HEK293 (cell line): Measurements from ENCODE around the gene DNAJB8.
A peak's percentile ranks its signal among the peaks of the same experiment; 100 is the strongest.

ENCODE experiments used
- CTCF ChIA-PET: fragments of 350-600 bp; formaldehyde crosslinking; extraction: SDS; loops from one replicate; lab custom pipeline; 2021; ENCODE audit warnings: antibody characterized with exemption; lab: Yijun Ruan, JAX
- POLR2A ChIA-PET: fragments of 300-600 bp; formaldehyde crosslinking; extraction: SDS; loops from one replicate; lab custom pipeline; 2020; ENCODE audit warnings: antibody characterized with exemption, inconsistent platforms; lab: Yijun Ruan, JAX
- H3K27ac ChIP-seq: fragments of 200-500 bp; sonication (Bioruptor generic); 2 replicates; pipeline ENCODE4 v1.5.1; 2014; ENCODE audit warnings: low read depth, low read length, control low read depth, inconsistent platforms; ENCODE audit errors: extremely low read depth
- H3K36me3 ChIP-seq, 2 experiments: fragments of 200-500 bp in 1 of 2; sonication (Bioruptor generic) in 1 of 2; 1 replicate in 1 of 2; 2 replicates in 1 of 2; pipeline ENCODE4 v1.5.1; 2014 to 2017; ENCODE audit warnings: inconsistent platforms in 2 of 2, low read length in 2 of 2; ENCODE audit not compliant: control insufficient read depth in 2 of 2, insufficient read depth in 1 of 2
- H3K4me1 ChIP-seq: fragments of 200-500 bp; sonication (Bioruptor generic); 2 replicates; pipeline ENCODE4 v1.5.1; 2014; ENCODE audit warnings: mild to moderate bottlenecking, low read length, inconsistent platforms; ENCODE audit not compliant: control insufficient read depth, insufficient read depth
- H3K4me3 ChIP-seq: 2 replicates; pipeline ENCODE4 v1.5.1; 2011; ENCODE audit warnings: low read depth, mild to moderate bottlenecking, control low read depth, low read length, moderate library complexity
- H3K9me3 ChIP-seq: fragments of 200-500 bp; sonication (Bioruptor generic); 2 replicates; pipeline ENCODE4 v1.5.1; 2014; ENCODE audit warnings: low read depth, low read length, inconsistent platforms; ENCODE audit not compliant: control insufficient read depth, insufficient read depth
- GLIS1 ChIP-seq: fragments of 450-650 bp; formaldehyde crosslinking; IDR thresholded peaks from 2 replicates; pipeline ENCODE4 v1.5.1; 2016; ENCODE audit warnings: missing biosample characterization, missing genetic modification characterization
- GLIS2 ChIP-seq: fragments of 450-650 bp; formaldehyde crosslinking; IDR thresholded peaks from 2 replicates; pipeline ENCODE4 v1.5.1; 2016; ENCODE audit warnings: missing biosample characterization, missing genetic modification characterization
- HOXA7 ChIP-seq: sonication (generic); formaldehyde crosslinking; IDR thresholded peaks from 2 replicates; pipeline ENCODE4 v1.8.1; 2022; ENCODE audit warnings: missing genetic modification reagents, borderline replicate concordance
- SP7 ChIP-seq: fragments of 450-650 bp; formaldehyde crosslinking; IDR thresholded peaks from 2 replicates; pipeline ENCODE4 v1.5.1; 2016; ENCODE audit warnings: missing biosample characterization, missing genetic modification characterization
- ZBTB20 ChIP-seq: fragments of 450-650 bp; formaldehyde crosslinking; IDR thresholded peaks from 2 replicates; pipeline ENCODE4 v1.5.1; 2016; ENCODE audit warnings: missing biosample characterization, missing genetic modification characterization
- ZBTB21 ChIP-seq: fragments of 450-650 bp; formaldehyde crosslinking; IDR thresholded peaks from 2 replicates; pipeline ENCODE4 v1.5.1; 2017; ENCODE audit warnings: missing biosample characterization, missing genetic modification characterization
- ZIC2 ChIP-seq: fragments of 450-650 bp; formaldehyde crosslinking; IDR thresholded peaks from 2 replicates; pipeline ENCODE4 v1.5.1; 2016; ENCODE audit warnings: missing biosample characterization, missing genetic modification characterization
- ZNF23 ChIP-seq: fragments of 450-650 bp; formaldehyde crosslinking; IDR thresholded peaks from 2 replicates; pipeline ENCODE4 v1.5.1; 2016; ENCODE audit warnings: missing biosample characterization, missing genetic modification characterization, borderline replicate concordance
- ZNF24 ChIP-seq: fragments of 450-650 bp; formaldehyde crosslinking; IDR thresholded peaks from 2 replicates; pipeline ENCODE4 v1.5.1; 2016; ENCODE audit warnings: missing biosample characterization, missing genetic modification characterization
- ZNF274 ChIP-seq, 2 experiments: fragments of 200-500 bp in 1 of 2; fragments of 450-650 bp in 1 of 2; sonication (Bioruptor generic) in 1 of 2; formaldehyde crosslinking in 1 of 2; IDR thresholded peaks; 2 replicates each; pipeline versions ENCODE4 v1.5.1 to v1.6.1; 2014 to 2016; ENCODE audit warnings: borderline replicate concordance in 1 of 2, inconsistent platforms in 1 of 2, low read length in 1 of 2, missing biosample characterization in 1 of 2, missing genetic modification characterization in 1 of 2
- ZNF350 ChIP-seq: fragments of 450-650 bp; formaldehyde crosslinking; IDR thresholded peaks from 2 replicates; pipeline ENCODE4 v1.5.0; 2017; ENCODE audit warnings: missing biosample characterization, mild to moderate bottlenecking, missing genetic modification characterization
- ZNF391 ChIP-seq: fragments of 450-650 bp; formaldehyde crosslinking; IDR thresholded peaks from 2 replicates; pipeline ENCODE4 v1.5.1; 2016; ENCODE audit warnings: low read depth, missing biosample characterization, missing genetic modification characterization, borderline replicate concordance
- ZNF48 ChIP-seq: fragments of 450-650 bp; formaldehyde crosslinking; IDR thresholded peaks from 2 replicates; pipeline ENCODE4 v1.5.1; 2016; ENCODE audit warnings: missing biosample characterization, missing genetic modification characterization
- ZNF521 ChIP-seq: fragments of 450-650 bp; formaldehyde crosslinking; IDR thresholded peaks from 2 replicates; pipeline ENCODE4 v1.5.1; 2017; ENCODE audit warnings: missing biosample characterization, mild to moderate bottlenecking, missing genetic modification characterization
- ZNF596 ChIP-seq: fragments of 450-650 bp; IDR thresholded peaks from 2 replicates; pipeline ENCODE4 v1.5.0; 2018; ENCODE audit warnings: missing biosample characterization, mild to moderate bottlenecking, missing genetic modification characterization, moderate library complexity
- ZXDB ChIP-seq: fragments of 450-650 bp; formaldehyde crosslinking; IDR thresholded peaks from 2 replicates; pipeline ENCODE4 v1.5.1; 2016; ENCODE audit warnings: missing biosample characterization, missing genetic modification characterization
- TF ChIP-seq, protein P1 (sequence below): fragments of 450-650 bp; formaldehyde crosslinking; IDR thresholded peaks from 2 replicates; pipeline ENCODE4 v1.5.1; 2017; ENCODE audit warnings: missing biosample characterization, missing genetic modification characterization
- TF ChIP-seq, protein P2 (sequence below): fragments of 450-650 bp; formaldehyde crosslinking; IDR thresholded peaks from 2 replicates; pipeline ENCODE4 v1.5.1; 2016; ENCODE audit warnings: missing biosample characterization, missing genetic modification characterization
- TF ChIP-seq, protein P3 (sequence below): fragments of 450-650 bp; formaldehyde crosslinking; IDR thresholded peaks from 2 replicates; pipeline ENCODE4 v1.5.1; 2016; ENCODE audit warnings: missing biosample characterization, missing genetic modification characterization
- TF ChIP-seq, protein P4 (sequence below): fragments of 450-650 bp; formaldehyde crosslinking; IDR thresholded peaks from 2 replicates; pipeline ENCODE4 v1.5.1; 2017; ENCODE audit warnings: missing biosample characterization, missing genetic modification characterization

Gene DNAJB8

DNA sequence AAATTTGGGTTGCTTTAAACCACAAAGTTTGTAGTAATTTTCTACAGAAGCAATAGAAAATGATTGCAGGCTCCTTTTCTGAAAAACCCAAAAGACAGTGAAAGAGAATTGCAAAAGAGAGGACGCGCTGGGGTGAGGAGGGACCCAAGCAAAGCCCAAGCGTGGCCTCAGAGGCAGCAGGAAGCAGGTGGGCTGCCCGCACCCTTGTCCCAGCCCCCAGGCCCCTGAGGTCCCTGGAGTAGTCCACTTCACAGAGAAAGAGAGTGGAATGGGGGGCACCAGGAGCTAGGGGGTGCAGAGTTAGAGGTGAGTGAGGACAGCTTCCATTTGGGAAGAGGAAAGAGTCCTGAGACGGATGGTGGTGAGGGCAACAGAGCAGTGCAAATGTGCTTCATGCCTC lies 11.6 kb downstream of the DNAJB8 start (continued):
- TF ChIP-seq, protein P1, sequence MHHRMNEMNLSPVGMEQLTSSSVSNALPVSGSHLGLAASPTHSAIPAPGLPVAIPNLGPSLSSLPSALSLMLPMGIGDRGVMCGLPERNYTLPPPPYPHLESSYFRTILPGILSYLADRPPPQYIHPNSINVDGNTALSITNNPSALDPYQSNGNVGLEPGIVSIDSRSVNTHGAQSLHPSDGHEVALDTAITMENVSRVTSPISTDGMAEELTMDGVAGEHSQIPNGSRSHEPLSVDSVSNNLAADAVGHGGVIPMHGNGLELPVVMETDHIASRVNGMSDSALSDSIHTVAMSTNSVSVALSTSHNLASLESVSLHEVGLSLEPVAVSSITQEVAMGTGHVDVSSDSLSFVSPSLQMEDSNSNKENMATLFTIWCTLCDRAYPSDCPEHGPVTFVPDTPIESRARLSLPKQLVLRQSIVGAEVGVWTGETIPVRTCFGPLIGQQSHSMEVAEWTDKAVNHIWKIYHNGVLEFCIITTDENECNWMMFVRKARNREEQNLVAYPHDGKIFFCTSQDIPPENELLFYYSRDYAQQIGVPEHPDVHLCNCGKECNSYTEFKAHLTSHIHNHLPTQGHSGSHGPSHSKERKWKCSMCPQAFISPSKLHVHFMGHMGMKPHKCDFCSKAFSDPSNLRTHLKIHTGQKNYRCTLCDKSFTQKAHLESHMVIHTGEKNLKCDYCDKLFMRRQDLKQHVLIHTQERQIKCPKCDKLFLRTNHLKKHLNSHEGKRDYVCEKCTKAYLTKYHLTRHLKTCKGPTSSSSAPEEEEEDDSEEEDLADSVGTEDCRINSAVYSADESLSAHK (tag by site-specific recombination), result no peak
- TF ChIP-seq ZBTB21 (tag by site-specific recombination), result no peak
- no peak for TF ChIP-seq ZNF596 (tag by site-specific recombination)

DNA sequence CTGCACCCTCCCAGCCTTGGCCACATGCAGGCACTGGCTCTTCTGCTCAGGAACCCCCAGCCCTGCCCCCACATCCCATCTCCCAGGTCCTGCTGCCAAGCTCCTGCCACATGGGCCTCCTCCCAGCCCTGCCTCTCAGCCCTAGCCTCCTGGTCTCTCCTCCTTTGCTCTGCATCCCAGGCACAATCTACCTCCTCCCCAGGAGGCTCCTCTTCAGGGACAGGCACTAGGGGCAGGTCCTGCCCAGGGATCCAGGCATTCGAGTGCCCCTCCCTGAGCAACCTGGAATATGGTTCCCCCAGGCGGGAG lies 12.4 kb downstream of the DNAJB8 start:
- Histone ChIP-seq H3K4me3 (no peak overlapping the region), H3K9me3 (no peaks in the 10 kb centered on the region), H3K27ac (no peak overlapping the region), H3K36me3 (no peaks in the 10 kb centered on the region), H3K4me1 (no peaks in the 10 kb centered on the region)
- ChIA-PET POLR2A (no interaction called here), CTCF (interaction anchor here (1.1 kb wide), 1 partner anchor 16 kb away, joined by 4 read pairs; no protein-coding TSS in a partner anchor)
- no peak for TF ChIP-seq ZNF24
- TF ChIP-seq ZIC2, result peak; percentile 16; the same call in 1 of the 2 replicates
- TF ChIP-seq GLIS1, result peak; percentile 75

DNA sequence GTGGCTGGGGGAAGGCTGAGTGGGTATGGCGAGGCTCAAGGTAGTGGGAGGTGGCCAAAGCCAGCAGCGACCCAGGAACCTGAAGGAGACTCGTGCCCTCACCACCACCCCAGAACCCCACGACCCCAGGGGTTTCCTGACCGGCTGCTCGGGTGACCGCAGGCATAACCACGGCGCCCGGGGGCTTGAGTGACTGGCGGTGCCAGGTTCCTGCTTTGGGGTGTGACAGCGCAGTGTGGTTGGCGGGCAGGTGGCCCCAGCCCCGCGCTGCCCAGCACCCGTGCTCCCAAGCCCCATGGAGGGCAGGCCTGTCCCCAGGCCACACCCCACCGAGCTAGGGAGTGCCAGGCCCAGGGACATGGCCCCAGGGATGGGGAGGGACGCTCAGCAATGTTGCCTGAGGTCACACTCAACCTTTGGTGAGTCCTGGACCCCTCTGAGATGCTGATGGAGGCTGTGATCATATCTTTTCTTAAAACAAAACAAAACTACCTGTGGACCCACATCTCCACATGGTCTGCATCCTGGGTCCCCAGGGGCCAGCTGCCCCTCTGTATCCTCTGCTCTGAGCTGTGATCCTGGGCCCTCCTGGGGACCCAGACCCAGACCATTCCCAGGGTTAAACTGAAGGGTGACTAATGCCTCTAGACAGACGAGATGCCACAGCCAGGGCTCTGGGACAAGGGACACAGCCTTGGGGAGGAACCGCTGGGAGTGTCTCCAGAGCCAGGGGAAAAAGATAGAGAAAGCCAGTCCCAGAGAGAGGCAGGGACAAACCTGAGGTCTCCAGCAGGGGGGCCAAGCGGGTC lies 13.0 kb downstream of the DNAJB8 start:
- Histone ChIP-seq H3K4me3 (no peak overlapping the region), H3K36me3 (no peaks in the 10 kb centered on the region), H3K4me1 (no peaks in the 10 kb centered on the region), H3K9me3 (no peaks in the 10 kb centered on the region), H3K27ac (no peak overlapping the region)
- POLR2A ChIA-PET, result no interaction called here
- TF ChIP-seq, protein P2, sequence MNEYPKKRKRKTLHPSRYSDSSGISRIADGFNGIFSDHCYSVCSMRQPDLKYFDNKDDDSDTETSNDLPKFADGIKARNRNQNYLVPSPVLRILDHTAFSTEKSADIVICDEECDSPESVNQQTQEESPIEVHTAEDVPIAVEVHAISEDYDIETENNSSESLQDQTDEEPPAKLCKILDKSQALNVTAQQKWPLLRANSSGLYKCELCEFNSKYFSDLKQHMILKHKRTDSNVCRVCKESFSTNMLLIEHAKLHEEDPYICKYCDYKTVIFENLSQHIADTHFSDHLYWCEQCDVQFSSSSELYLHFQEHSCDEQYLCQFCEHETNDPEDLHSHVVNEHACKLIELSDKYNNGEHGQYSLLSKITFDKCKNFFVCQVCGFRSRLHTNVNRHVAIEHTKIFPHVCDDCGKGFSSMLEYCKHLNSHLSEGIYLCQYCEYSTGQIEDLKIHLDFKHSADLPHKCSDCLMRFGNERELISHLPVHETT (tag by site-specific recombination), result no peak
- TF ChIP-seq, protein P3, sequence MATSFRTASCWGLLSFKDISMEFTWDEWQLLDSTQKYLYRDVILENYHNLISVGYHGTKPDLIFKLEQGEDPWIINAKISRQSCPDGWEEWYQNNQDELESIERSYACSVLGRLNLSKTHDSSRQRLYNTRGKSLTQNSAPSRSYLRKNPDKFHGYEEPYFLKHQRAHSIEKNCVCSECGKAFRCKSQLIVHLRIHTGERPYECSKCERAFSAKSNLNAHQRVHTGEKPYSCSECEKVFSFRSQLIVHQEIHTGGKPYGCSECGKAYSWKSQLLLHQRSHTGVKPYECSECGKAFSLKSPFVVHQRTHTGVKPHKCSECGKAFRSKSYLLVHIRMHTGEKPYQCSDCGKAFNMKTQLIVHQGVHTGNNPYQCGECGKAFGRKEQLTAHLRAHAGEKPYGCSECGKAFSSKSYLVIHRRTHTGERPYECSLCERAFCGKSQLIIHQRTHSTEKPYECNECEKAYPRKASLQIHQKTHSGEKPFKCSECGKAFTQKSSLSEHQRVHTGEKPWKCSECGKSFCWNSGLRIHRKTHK (tag by site-specific recombination), result no peak
- TF ChIP-seq, protein P4, sequence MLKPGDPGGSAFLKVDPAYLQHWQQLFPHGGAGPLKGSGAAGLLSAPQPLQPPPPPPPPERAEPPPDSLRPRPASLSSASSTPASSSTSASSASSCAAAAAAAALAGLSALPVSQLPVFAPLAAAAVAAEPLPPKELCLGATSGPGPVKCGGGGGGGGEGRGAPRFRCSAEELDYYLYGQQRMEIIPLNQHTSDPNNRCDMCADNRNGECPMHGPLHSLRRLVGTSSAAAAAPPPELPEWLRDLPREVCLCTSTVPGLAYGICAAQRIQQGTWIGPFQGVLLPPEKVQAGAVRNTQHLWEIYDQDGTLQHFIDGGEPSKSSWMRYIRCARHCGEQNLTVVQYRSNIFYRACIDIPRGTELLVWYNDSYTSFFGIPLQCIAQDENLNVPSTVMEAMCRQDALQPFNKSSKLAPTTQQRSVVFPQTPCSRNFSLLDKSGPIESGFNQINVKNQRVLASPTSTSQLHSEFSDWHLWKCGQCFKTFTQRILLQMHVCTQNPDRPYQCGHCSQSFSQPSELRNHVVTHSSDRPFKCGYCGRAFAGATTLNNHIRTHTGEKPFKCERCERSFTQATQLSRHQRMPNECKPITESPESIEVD (tag by site-specific recombination), result no peak
- TF ChIP-seq ZNF391 (tag by site-specific recombination) (no peak), ZNF23 (tag by site-specific recombination) (no peak), ZBTB20 (no peak), ZNF521 (no peak), ZXDB (tag by site-specific recombination) (no peak), ZNF350 (tag by site-specific recombination) (no peak), HOXA7 (CRISPR knock-in tag) (no peak), ZNF48 (tag by site-specific recombination) (no peak), SP7 (tag by site-specific recombination) (no peak), GLIS2 (tag by site-specific recombination) (no peak), ZNF274 (IDR thresholded peaks at IDR 0.05; ENCODE audit: low read length) (no peak), ZNF274 (tag by site-specific recombination; IDR thresholded peaks at IDR 0.05; ENCODE audit: borderline replicate concordance) (no peak)
- CTCF ChIA-PET, result interaction anchor here (1.1 kb wide), 1 partner anchor 16 kb away, joined by 4 read pairs; no protein-coding TSS in a partner anchor
